Measurements from ENCODE around the gene PRRC2A. TPM values are rescaled to one million over a fixed set of nuclear protein-coding genes. Genes with fewer than 3 reads are reported as not detected.

PRRC2A gene
- total RNA-seq, 1 donor from 2014 or later: 133 TPM

GRCh38 chr6:31652925-31653724 is 32.6 kb downstream of the PRRC2A start:
- Histone ChIP-seq H3K27me3 (ENCODE audit: low read depth) (no peaks in the 10 kb centered on the region), H3K4me3 (peak overlapping the region; percentile 87), H3K4me1 (peaks cover 36% of the 10 kb centered on the region), H3K36me3 (peaks cover 58% of the 10 kb centered on the region), H3K27ac (peak overlapping the region; percentile 96), H3K9me3 (no peaks in the 10 kb centered on the region)
- DNase-seq (peak; percentile 88), ATAC-seq (peak; percentile 87 to 88)
- TF ChIP-seq CTCF (IDR thresholded peaks at IDR 0.05): no peak
- intact Hi-C loops (cut with DNase I): no loop called here

- no peak for TF ChIP-seq CTCF (IDR thresholded peaks at IDR 0.05)
- no peak for DNase-seq
- Histone ChIP-seq H3K9me3 (no peaks in the 10 kb centered on the region), H3K36me3 (peaks cover 42% of the 10 kb centered on the region), H3K4me3 (no peak overlapping the region), H3K4me1 (peaks cover 53% of the 10 kb centered on the region), H3K27me3 (ENCODE audit: low read depth) (no peaks in the 10 kb centered on the region), H3K27ac (no peak overlapping the region)
- no peak for ATAC-seq
- intact Hi-C loops (cut with DNase I): no loop called here
These were observed 34.2 kb downstream of the PRRC2A start for GRCh38 chr6:31654574-31655348.

- no peaks in the 10 kb centered on the region for H3K27me3 ChIP-seq (ENCODE audit: low read depth)
- H3K4me3 ChIP-seq: no peak within 1 kb of the TSS
- H3K9me3 ChIP-seq: no peaks in the 10 kb centered on the region
- peaks cover 50% of the 10 kb centered on the region for H3K4me1 ChIP-seq
- no peak for ATAC-seq
- no peak for TF ChIP-seq CTCF (IDR thresholded peaks at IDR 0.05)
- DNase-seq: no peak
- no peak within 1 kb of the TSS for H3K27ac ChIP-seq
- intact Hi-C loops (cut with DNase I): no loop called here
- H3K36me3 ChIP-seq: peaks cover 34% of the 10 kb centered on the region
These were observed 35.1 kb downstream of the PRRC2A start, which contains the start of gene APOM for GRCh38 chr6:31655349-31656237. APOM (plus strand) TSS chr6:31655894; CDS start chr6:31655967, 73 bp downstream.

- H3K9me3 ChIP-seq: no peaks in the 10 kb centered on the region
- DNase-seq (no peak), ATAC-seq (no peak)
- H3K36me3 ChIP-seq: peaks cover 36% of the 10 kb centered on the region
- no peak overlapping the region for H3K4me3 ChIP-seq
- intact Hi-C loops (cut with DNase I): no loop called here
- no peak for TF ChIP-seq CTCF (IDR thresholded peaks at IDR 0.05)
- H3K27me3 ChIP-seq (ENCODE audit: low read depth): no peaks in the 10 kb centered on the region
- H3K4me1 ChIP-seq: peaks cover 51% of the 10 kb centered on the region
- H3K27ac ChIP-seq: peak overlapping the region; percentile 6
These were observed 37.1 kb downstream of the PRRC2A start for GRCh38 chr6:31657406-31658157.
